DMS153 treated with DMSO at 0.1 percent for 48 hours (cell line): ENCODE measurements around the gene TP53BP2.
"Not testable (repeated sequence)": the region's sequence is repeated elsewhere in the genome, so short reads cannot be mapped to it uniquely, and the experiment has no call there.

Experiments used
- DNase-seq: peaks from one replicate; lab custom pipeline; 2025; ENCODE audit not compliant: unreplicated experiment; lab: John Stamatoyannopoulos, UW

Gene TP53BP2

GRCh38 chr1:223748405-223748772, 97.4 kb downstream of the TP53BP2 start:
- no peak for DNase-seq

- DNase-seq = no peak
Measured at GRCh38 chr1:223747838-223748335, 97.9 kb downstream of the TP53BP2 start.

- DNase-seq = no peak
Measured at GRCh38 chr1:223745731-223746130, 100.0 kb downstream of the TP53BP2 start.

- DNase-seq = no peak
Measured at GRCh38 chr1:223742856-223743517, 102.8 kb downstream of the TP53BP2 start.

- no peak for DNase-seq
Measured at GRCh38 chr1:223741861-223742260, 103.9 kb downstream of the TP53BP2 start.

- not testable (repeated sequence) for DNase-seq
Measured at GRCh38 chr1:223740038-223740736, 105.6 kb downstream of the TP53BP2 start.

- DNase-seq = no peak
Measured at GRCh38 chr1:223739366-223740037, 106.2 kb downstream of the TP53BP2 start.

GRCh38 chr1:223738465-223739365, 107.0 kb downstream of the TP53BP2 start:
- DNase-seq = no peak

- no peak for DNase-seq
Measured at GRCh38 chr1:223737342-223737741, 108.4 kb downstream of the TP53BP2 start.

- not testable (repeated sequence) for DNase-seq
Measured at GRCh38 chr1:223736638-223737037, 109.1 kb downstream of the TP53BP2 start.

- no peak for DNase-seq
Measured at GRCh38 chr1:223733898-223734852, 111.6 kb downstream of the TP53BP2 start.

- DNase-seq = no peak
Measured at GRCh38 chr1:223732993-223733798, 112.6 kb downstream of the TP53BP2 start.

- no peak for DNase-seq
Measured at GRCh38 chr1:223731133-223731770, 114.5 kb downstream of the TP53BP2 start.

- no peak for DNase-seq
Measured at GRCh38 chr1:223730479-223731132, 115.1 kb downstream of the TP53BP2 start.

- DNase-seq = no peak
Measured at GRCh38 chr1:223729906-223730305, 115.8 kb downstream of the TP53BP2 start.
